GM10266 (cell line): ENCODE measurements around the gene DALRD3.
"Not testable (repeated sequence)": the region's sequence is repeated elsewhere in the genome, so short reads cannot be mapped to it uniquely, and the experiment has no call there.

ENCODE experiments used
- DNase-seq: peaks from one replicate; pipeline ENCODE4 v3.0.0; 2012; ENCODE audit errors: extremely low spot score
- TF ChIP-seq, protein P1 (sequence below): IDR thresholded peaks from 2 replicates; pipeline ENCODE4 v1.5.1; 2012; ENCODE audit warnings: mild to moderate bottlenecking, low read depth; ENCODE audit not compliant: control insufficient read depth, insufficient read depth; ENCODE audit errors: missing control alignments

Gene DALRD3

GRCh38 chr3:49015765-49016164 lies 2.6 kb downstream of the DALRD3 start:
- DNase-seq, result no peak
- TF ChIP-seq, protein P1, sequence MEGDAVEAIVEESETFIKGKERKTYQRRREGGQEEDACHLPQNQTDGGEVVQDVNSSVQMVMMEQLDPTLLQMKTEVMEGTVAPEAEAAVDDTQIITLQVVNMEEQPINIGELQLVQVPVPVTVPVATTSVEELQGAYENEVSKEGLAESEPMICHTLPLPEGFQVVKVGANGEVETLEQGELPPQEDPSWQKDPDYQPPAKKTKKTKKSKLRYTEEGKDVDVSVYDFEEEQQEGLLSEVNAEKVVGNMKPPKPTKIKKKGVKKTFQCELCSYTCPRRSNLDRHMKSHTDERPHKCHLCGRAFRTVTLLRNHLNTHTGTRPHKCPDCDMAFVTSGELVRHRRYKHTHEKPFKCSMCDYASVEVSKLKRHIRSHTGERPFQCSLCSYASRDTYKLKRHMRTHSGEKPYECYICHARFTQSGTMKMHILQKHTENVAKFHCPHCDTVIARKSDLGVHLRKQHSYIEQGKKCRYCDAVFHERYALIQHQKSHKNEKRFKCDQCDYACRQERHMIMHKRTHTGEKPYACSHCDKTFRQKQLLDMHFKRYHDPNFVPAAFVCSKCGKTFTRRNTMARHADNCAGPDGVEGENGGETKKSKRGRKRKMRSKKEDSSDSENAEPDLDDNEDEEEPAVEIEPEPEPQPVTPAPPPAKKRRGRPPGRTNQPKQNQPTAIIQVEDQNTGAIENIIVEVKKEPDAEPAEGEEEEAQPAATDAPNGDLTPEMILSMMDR, result no peak

- TF ChIP-seq, protein P1, result no peak
Observed at GRCh38 chr3:49015072-49015471, 3.3 kb downstream of the DALRD3 start.

GRCh38 chr3:49013738-49014660 lies 4.4 kb downstream of the DALRD3 start:
- TF ChIP-seq, protein P1, result peak; percentile 61
- DNase-seq, result peak; percentile 47

More at GRCh38 chr3:49015072-49015471, 3.3 kb downstream of the DALRD3 start:
- no peak for DNase-seq

DNA sequence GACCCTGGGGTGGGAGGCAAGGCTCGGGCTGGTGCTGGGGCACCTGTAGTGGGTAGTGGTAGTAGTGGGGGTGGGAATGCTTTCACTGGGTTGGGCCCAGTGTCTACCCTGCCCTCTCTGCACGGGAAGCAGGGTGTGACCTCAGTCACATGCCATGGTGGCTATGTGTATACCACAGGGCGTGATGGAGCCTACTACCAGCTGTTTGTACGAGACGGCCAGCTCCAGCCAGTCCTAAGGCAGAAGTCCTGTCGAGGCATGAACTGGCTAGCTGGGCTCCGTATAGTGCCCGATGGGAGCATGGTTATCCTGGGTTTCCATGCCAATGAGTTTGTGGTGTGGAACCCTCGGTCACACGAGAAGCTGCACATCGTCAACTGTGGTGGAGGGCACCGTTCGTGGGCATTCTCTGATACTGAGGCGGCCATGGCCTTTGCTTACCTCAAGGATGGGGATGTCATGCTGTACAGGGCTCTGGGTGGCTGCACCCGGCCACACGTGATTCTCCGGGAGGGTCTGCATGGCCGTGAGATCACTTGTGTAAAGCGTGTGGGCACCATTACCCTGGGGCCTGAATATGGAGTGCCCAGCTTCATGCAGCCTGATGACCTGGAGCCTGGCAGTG lies 5.2 kb downstream of the DALRD3 start:
- DNase-seq, result no peak
- TF ChIP-seq, protein P1, result no peak

DNA sequence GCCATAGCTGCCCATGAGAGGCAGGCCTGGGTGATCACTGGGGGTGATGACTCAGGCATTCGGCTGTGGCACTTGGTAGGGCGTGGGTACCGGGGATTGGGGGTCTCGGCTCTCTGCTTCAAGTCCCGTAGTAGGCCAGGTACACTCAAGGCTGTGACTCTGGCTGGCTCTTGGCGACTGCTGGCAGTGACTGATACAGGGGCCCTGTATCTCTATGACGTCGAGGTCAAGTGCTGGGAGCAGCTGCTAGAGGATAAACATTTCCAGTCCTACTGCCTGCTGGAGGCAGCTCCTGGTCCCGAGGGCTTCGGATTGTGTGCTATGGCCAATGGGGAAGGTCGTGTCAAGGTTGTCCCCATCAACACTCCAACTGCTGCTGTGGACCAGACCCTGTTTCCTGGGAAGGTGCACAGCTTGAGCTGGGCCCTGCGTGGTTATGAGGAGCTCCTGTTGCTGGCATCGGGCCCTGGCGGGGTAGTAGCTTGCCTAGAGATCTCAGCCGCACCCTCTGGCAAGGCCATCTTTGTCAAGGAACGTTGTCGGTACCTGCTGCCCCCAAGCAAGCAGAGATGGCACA lies 5.9 kb downstream of the DALRD3 start:
- no peak for DNase-seq
- TF ChIP-seq, protein P1, result no peak

GRCh38 chr3:49009396-49009795 lies 9.0 kb downstream of the DALRD3 start:
- DNase-seq, result no peak
- TF ChIP-seq, protein P1, result no peak

DNA sequence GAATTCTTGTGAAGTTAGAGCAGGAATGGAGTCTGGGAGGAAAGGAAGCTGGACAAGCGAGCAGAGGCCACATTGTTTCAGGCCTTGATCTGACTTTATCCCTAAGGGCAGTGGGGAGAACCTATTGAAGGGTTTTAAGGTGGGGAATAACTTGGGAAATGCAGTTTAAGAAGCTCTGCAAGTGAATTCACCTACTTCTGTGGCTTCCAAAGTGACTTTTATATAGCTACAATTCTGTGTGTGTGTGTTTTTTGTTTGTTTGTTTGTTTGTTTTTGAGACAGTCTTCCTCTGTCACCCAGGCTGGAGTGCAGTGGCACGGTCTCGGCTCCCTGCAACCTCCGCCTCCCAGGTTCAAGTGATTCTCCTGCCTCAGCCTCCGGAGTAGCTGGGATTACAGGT lies 9.8 kb downstream of the DALRD3 start:
- DNase-seq, result not testable (repeated sequence)
